Parathyroid adenoma (tissue), 2 donors: Measurements from ENCODE around the gene DCLK1.

Experiments used
- H2AFZ ChIP-seq: fragments of 300-600 bp; sonication (generic); one replicate; pipeline ENCODE4 v1.7.0; 2017; ENCODE audit warnings: antibody characterized with exemption, mild to moderate bottlenecking
- H3K27ac ChIP-seq: fragments of 300-600 bp; sonication (generic); one replicate; pipeline ENCODE4 v1.7.0; 2017
- H3K27me3 ChIP-seq: fragments of 300-600 bp; sonication (generic); one replicate; pipeline ENCODE4 v1.7.0; 2017; ENCODE audit warnings: low read length; ENCODE audit not compliant: control insufficient read depth, insufficient read depth
- H3K36me3 ChIP-seq: fragments of 300-600 bp; sonication (generic); one replicate; pipeline ENCODE4 v1.7.0; 2017; ENCODE audit warnings: low read length; ENCODE audit not compliant: control insufficient read depth, insufficient read depth
- H3K4me1 ChIP-seq: fragments of 300-600 bp; sonication (generic); one replicate; pipeline ENCODE4 v1.7.0; 2017; ENCODE audit warnings: control low read depth
- H3K4me2 ChIP-seq: fragments of 300-600 bp; sonication (generic); one replicate; pipeline ENCODE4 v1.7.0; 2017; ENCODE audit warnings: low read length
- H3K4me3 ChIP-seq: fragments of 300-600 bp; sonication (generic); one replicate; pipeline ENCODE4 v1.7.0; 2017; ENCODE audit warnings: low read depth, low read length
- H3K79me2 ChIP-seq: fragments of 300-600 bp; sonication (generic); one replicate; pipeline ENCODE4 v1.7.0; 2017; ENCODE audit warnings: control low read depth
- H3K9ac ChIP-seq: fragments of 300-600 bp; sonication (generic); one replicate; pipeline ENCODE4 v1.7.0; 2017; ENCODE audit warnings: mild to moderate bottlenecking
- H3K9me3 ChIP-seq: fragments of 300-600 bp; sonication (generic); one replicate; pipeline ENCODE4 v1.7.0; 2017; ENCODE audit warnings: low read length; ENCODE audit not compliant: control insufficient read depth
- TF ChIP-seq, protein P1 (sequence below): fragments of 300-600 bp; sonication (generic); IDR thresholded peaks from one replicate; pipeline ENCODE4 v1.7.0; 2017; ENCODE audit warnings: antibody characterized with exemption, mild to moderate bottlenecking
- donor health status: primary hyperparathyroidism.

Gene DCLK1

DNA sequence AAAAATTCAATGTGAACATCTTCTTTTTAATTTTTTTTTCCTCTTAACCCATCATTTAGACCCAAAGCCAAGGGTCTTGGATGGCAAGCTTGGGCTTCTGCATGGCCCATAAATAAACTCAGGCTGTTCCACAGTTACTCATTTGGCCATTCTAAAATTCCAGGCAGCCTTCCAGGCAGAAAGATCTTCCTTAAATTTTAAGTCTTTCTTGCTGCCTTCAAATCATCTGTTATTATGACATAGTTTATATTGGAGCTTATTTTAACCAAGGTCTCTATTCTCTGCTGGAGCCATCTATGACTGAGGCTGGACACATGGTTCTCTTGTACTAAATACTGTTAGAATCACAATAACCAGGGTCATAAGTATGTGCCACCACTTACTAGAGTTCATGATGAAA lies 337.4 kb downstream of the DCLK1 start:
- Histone ChIP-seq H3K79me2 (no peaks in the 10 kb centered on the region), H3K27ac (no peak overlapping the region), H3K27me3 (no peaks in the 10 kb centered on the region), H3K9ac (no peak overlapping the region), H2AFZ (no peak overlapping the region), H3K4me1 (no peaks in the 10 kb centered on the region), H3K4me3 (no peak overlapping the region), H3K4me2 (no peak overlapping the region), H3K36me3 (no peaks in the 10 kb centered on the region), H3K9me3 (no peaks in the 10 kb centered on the region)
- TF ChIP-seq, protein P1, sequence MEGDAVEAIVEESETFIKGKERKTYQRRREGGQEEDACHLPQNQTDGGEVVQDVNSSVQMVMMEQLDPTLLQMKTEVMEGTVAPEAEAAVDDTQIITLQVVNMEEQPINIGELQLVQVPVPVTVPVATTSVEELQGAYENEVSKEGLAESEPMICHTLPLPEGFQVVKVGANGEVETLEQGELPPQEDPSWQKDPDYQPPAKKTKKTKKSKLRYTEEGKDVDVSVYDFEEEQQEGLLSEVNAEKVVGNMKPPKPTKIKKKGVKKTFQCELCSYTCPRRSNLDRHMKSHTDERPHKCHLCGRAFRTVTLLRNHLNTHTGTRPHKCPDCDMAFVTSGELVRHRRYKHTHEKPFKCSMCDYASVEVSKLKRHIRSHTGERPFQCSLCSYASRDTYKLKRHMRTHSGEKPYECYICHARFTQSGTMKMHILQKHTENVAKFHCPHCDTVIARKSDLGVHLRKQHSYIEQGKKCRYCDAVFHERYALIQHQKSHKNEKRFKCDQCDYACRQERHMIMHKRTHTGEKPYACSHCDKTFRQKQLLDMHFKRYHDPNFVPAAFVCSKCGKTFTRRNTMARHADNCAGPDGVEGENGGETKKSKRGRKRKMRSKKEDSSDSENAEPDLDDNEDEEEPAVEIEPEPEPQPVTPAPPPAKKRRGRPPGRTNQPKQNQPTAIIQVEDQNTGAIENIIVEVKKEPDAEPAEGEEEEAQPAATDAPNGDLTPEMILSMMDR, result no peak

GRCh38 chr13:35792911-35793310 lies 338.3 kb downstream of the DCLK1 start:
- H3K4me1 ChIP-seq, result no peaks in the 10 kb centered on the region
- no peak overlapping the region for H3K9ac ChIP-seq
- H3K36me3 ChIP-seq, result no peaks in the 10 kb centered on the region
- H3K4me2 ChIP-seq, result no peak overlapping the region
- H3K27me3 ChIP-seq, result no peaks in the 10 kb centered on the region
- TF ChIP-seq, protein P1, result no peak
- H3K79me2 ChIP-seq, result no peaks in the 10 kb centered on the region
- no peak overlapping the region for H3K4me3 ChIP-seq
- no peak overlapping the region for H3K27ac ChIP-seq
- no peaks in the 10 kb centered on the region for H3K9me3 ChIP-seq
- no peak overlapping the region for H2AFZ ChIP-seq

GRCh38 chr13:35792021-35792420 lies 339.2 kb downstream of the DCLK1 start:
- TF ChIP-seq, protein P1, result no peak
- H3K4me1 ChIP-seq, result no peaks in the 10 kb centered on the region
- no peak overlapping the region for H3K27ac ChIP-seq
- H3K27me3 ChIP-seq, result no peaks in the 10 kb centered on the region
- no peaks in the 10 kb centered on the region for H3K36me3 ChIP-seq
- no peak overlapping the region for H3K4me3 ChIP-seq
- H3K9ac ChIP-seq, result no peak overlapping the region
- no peak overlapping the region for H2AFZ ChIP-seq
- H3K79me2 ChIP-seq, result no peaks in the 10 kb centered on the region
- H3K9me3 ChIP-seq, result no peaks in the 10 kb centered on the region
- no peak overlapping the region for H3K4me2 ChIP-seq

GRCh38 chr13:35791184-35791851 lies 339.9 kb downstream of the DCLK1 start:
- no peaks in the 10 kb centered on the region for H3K27me3 ChIP-seq
- no peaks in the 10 kb centered on the region for H3K9me3 ChIP-seq
- no peak overlapping the region for H3K4me3 ChIP-seq
- no peak overlapping the region for H3K4me2 ChIP-seq
- H3K4me1 ChIP-seq, result no peaks in the 10 kb centered on the region
- H3K27ac ChIP-seq, result no peak overlapping the region
- TF ChIP-seq, protein P1, result no peak
- no peak overlapping the region for H2AFZ ChIP-seq
- no peak overlapping the region for H3K9ac ChIP-seq
- no peaks in the 10 kb centered on the region for H3K79me2 ChIP-seq
- no peaks in the 10 kb centered on the region for H3K36me3 ChIP-seq
